Measurements from ENCODE around the gene MCM8.

Gene MCM8

DNA sequence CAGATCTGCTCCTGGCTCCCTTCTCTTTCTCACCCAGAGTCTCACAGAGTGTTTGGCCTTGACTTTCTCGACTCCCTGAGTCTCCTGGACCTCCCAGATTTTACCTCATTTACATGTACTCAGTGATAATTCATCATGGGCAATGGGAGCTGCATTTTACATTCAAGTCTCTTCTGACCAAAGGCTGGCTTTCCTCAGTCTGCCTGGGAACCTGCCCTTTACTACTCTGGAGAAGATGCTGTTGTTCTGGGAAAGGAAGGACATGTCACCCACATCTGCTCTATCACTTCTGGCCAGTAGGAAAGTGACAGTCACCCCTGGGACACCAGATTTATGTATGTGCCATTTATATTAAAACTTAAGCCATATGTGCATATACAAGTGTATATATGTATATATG lies 96.0 kb downstream of the MCM8 start:
- no peak for DNase-seq

DNA sequence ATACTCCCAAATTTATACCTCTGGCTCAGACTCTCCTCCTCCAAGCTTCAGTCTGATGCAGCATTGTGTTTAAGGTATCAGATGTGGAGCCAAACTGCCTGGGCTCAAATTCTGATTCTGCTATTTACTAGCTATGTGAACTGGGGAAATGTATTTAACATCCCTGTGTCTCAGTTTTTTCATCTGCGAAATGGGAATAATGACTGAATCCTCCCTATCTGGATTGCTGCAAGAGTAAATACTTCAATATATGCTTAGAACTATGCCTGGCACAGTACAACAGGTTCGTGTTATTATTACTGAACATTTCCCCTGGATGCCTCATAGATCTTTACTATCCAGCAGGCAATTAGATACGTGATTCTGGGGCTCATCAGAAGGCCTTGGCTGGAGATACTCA lies 97.9 kb downstream of the MCM8 start:
- DNase-seq: no peak

All from stimulated activated CD4-positive, alpha-beta T cell treated with anti-CD3 and anti-CD28 coated beads, Interleukin-1b, Interleukin-23, amount 100 ng/mL, for 48 hours (primary cell).